ENCODE measurements around the gene NT5DC3. TPM values are rescaled to one million over a fixed set of nuclear protein-coding genes. Genes with fewer than 3 reads are reported as not detected.
A peak's percentile ranks its signal among the peaks of the same experiment; 100 is the strongest.

NT5DC3 gene
- total and polyA plus RNA-seq, 3 donors from 2014 or later = 5.7 to 25.4 (median 16.1) TPM

DNA sequence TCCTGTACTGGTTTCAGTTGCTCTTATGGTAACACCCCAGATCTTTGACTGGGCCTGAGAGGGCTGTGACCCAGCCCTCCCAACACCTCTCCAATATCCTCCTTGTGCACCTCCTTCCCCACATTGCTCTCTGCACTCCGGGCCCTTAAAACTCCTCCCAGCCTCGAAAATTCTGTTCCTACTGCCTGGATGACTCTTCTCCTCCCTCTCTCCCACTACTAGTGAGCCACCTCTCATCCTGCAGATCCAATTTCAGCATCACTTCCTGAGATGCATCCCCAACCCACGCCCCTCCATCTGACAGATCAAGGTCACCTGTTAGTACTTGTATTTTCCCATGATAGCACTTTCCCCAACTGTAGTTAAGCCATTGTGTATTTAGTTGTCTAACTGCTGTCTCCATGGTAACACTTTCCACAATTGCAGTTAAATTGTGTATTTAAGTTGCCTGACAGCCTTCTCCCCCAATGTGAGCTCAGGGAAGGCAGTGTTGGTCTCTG, 11.5 kb upstream of the NT5DC3 start:
- 44 to 57% methylated on average over 3 of the region's 3 CpGs for WGBS, 2 donors
- no peak for DNase-seq
- Histone ChIP-seq H3K9me3 (no peaks in the 10 kb centered on the region), H3K4me1 (peaks cover 15% of the 10 kb centered on the region), H3K36me3 (ENCODE audit: low read depth, missing control alignments) (no peaks in the 10 kb centered on the region), H3K27me3 (no peaks in the 10 kb centered on the region), H3K27ac (no peak overlapping the region), H3K4me3 (no peak overlapping the region)
- TF ChIP-seq CTCF (IDR thresholded peaks at IDR 0.05) (no peak), POLR2A (IDR thresholded peaks at IDR 0.05) (no peak)
- intact Hi-C loops (cut with DNase I; ENCODE audit: low total_unique reads) = no loop called here

DNA sequence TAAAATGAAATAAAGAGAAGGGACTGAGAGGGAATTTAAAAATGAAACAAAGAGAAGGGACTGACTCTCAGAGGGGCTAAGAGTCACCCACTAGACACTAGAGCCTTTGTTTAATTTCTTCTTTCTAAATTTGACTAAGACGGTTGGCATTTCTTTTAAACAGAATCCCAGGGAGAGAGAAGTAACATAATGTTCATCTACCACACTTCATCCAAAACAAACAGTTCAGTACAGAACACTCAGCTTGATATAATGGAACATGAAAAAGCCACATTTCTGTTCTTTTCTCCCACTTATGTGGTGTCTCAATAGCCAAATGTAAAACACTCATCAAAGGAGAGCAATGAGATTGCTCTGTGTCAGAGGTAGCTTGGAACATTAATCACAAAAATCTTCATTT, 10.1 kb upstream of the NT5DC3 start:
- peak overlapping the region in 1 of 2 donors; percentile 11 for H3K27ac ChIP-seq
- 37 to 76% methylated on average over 1 of the region's 1 CpG for WGBS, 2 donors
- DNase-seq = no peak
- no peaks in the 10 kb centered on the region for H3K27me3 ChIP-seq
- H3K4me1 ChIP-seq = peaks cover 15% of the 10 kb centered on the region
- intact Hi-C loops (cut with DNase I; ENCODE audit: low total_unique reads) = no loop called here
- H3K36me3 ChIP-seq (ENCODE audit: low read depth, missing control alignments) = no peaks in the 10 kb centered on the region
- TF ChIP-seq POLR2A (IDR thresholded peaks at IDR 0.05) (no peak), CTCF (IDR thresholded peaks at IDR 0.05) (no peak)
- H3K9me3 ChIP-seq = no peaks in the 10 kb centered on the region
- no peak overlapping the region for H3K4me3 ChIP-seq

GRCh38 chr12:103850429-103850828, 9.4 kb upstream of the NT5DC3 start:
- no peaks in the 10 kb centered on the region for H3K36me3 ChIP-seq (ENCODE audit: low read depth, missing control alignments)
- H3K9me3 ChIP-seq = no peaks in the 10 kb centered on the region
- H3K27me3 ChIP-seq = no peaks in the 10 kb centered on the region
- no peak for DNase-seq
- peak overlapping the region in 1 of 2 donors; percentile 11 for H3K27ac ChIP-seq
- intact Hi-C loops (cut with DNase I; ENCODE audit: low total_unique reads) = no loop called here
- TF ChIP-seq CTCF (IDR thresholded peaks at IDR 0.05) (no peak), POLR2A (IDR thresholded peaks at IDR 0.05) (no peak)
- H3K4me3 ChIP-seq = no peak overlapping the region
- WGBS, 2 donors = 82 to 91% methylated on average over 1 of the region's 1 CpG
- H3K4me1 ChIP-seq = peaks cover 15% of the 10 kb centered on the region

- WGBS, 2 donors = 54 to 58% methylated on average over 4 of the region's 4 CpGs
- Histone ChIP-seq H3K27ac (peak overlapping the region; percentile 10 to 57), H3K4me1 (peaks cover 15% of the 10 kb centered on the region), H3K27me3 (no peaks in the 10 kb centered on the region), H3K9me3 (no peaks in the 10 kb centered on the region), H3K4me3 (no peak overlapping the region), H3K36me3 (ENCODE audit: low read depth, missing control alignments) (no peaks in the 10 kb centered on the region)
- intact Hi-C loops (cut with DNase I; ENCODE audit: low total_unique reads) = no loop called here
- peak; percentile 45 for DNase-seq
- TF ChIP-seq POLR2A (IDR thresholded peaks at IDR 0.05) (no peak), CTCF (IDR thresholded peaks at IDR 0.05) (no peak)
Observed at GRCh38 chr12:103848917-103849491, 8.0 kb upstream of the NT5DC3 start.

DNA sequence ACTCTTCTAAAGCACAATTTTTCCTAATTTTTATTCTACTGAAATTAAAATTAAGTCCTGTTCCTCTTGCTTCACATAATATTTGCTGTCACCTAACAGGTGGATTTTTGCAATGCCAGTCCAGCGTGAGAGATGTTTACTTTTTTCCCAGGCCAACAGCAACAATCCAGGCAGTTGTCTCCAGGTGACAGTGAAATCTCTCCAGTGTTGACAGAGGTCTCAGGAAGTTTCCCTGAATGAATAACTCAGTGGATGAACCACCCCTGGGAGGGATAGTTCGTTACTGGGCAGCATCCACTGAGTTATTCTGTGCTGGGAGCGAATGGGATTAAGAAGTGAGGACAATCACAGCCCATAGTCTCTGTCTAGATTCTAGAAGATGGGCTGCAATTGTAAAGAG, 7.1 kb upstream of the NT5DC3 start:
- Histone ChIP-seq H3K4me1 (peaks cover 15% of the 10 kb centered on the region), H3K27me3 (no peaks in the 10 kb centered on the region), H3K36me3 (ENCODE audit: low read depth, missing control alignments) (no peaks in the 10 kb centered on the region), H3K9me3 (no peaks in the 10 kb centered on the region), H3K4me3 (no peak overlapping the region), H3K27ac (peak overlapping the region; percentile 10 to 57)
- TF ChIP-seq POLR2A (IDR thresholded peaks at IDR 0.05) (no peak), CTCF (IDR thresholded peaks at IDR 0.05) (no peak)
- no peak for DNase-seq
- 66 to 86% methylated on average over 3 of the region's 3 CpGs for WGBS, 2 donors
- intact Hi-C loops (cut with DNase I; ENCODE audit: low total_unique reads) = no loop called here

All from testis (tissue), 3 donors.